DMS53 treated with DMSO at 0.1 percent for 48 hours (cell line): ENCODE results near the gene VWC2.
A peak's percentile ranks its signal among the peaks of the same experiment; 100 is the strongest.

Experiments
- DNase-seq: peaks from one replicate; lab custom pipeline; 2025; ENCODE audit not compliant: unreplicated experiment; lab: John Stamatoyannopoulos, UW

Gene VWC2

DNA sequence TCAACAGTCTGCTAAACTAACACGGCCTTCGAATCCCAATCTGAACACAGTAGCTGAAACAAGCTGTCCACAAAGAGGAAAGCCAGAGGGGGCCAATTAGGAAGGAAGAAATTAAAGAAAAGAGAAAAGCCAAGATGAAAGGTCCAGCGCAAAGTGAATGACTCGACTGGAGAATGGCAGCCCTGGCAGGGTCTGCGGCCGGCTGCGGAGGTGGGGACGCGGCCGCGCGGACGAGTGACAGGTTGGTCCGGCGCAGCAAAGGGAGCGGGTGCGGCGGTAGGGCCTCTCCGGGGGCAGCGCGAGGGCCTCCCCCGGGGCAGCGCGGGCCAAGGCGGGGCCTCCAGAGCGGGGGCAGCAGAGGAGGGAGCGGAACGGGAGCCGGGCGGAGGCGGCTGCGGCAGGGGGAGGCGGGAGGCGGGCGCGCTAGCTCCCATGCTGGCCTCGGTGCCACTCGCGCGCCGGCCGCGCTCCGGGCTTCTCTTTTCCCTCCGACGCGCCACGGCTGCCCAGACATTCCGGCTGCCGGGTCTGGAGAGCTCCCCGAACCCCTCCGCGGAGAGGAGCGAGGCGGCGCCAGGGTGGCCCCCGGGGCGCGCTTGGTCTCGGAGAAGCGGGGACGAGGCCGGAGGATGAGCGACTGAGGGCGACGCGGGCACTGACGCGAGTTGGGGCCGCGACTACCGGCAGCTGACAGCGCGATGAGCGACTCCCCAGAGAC, at the start of gene VWC2:
VWC2 (plus strand) TSS at position 421 of the 718 bp plus-strand sequence. CDS start 1,798 bp downstream, outside the sequence.
- DNase-seq = no peak

DNA sequence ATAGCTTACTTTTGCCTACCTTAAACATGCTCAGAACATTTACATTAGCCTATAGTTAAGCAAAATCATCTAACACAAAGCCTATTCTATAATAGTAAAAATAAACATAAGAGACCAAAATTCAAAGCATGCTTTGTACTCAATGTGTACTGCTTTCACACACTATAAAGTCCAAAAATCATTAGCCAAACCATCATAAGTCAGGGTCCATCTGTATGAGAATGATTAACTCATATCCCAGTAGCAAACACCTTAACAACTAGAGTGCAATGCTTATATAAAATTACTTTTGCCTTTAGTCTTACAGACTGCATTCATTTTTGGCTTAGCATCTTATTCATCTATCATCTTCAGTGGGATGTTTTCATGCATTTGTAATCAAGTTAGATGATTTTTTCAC, 49.4 kb upstream of the VWC2 start:
- no peak for DNase-seq

- DNase-seq = no peak
These were observed 41.6 kb upstream of the VWC2 start for GRCh38 chr7:49731836-49732235.

GRCh38 chr7:49762666-49763065, 10.8 kb upstream of the VWC2 start:
- DNase-seq = no peak

DNA sequence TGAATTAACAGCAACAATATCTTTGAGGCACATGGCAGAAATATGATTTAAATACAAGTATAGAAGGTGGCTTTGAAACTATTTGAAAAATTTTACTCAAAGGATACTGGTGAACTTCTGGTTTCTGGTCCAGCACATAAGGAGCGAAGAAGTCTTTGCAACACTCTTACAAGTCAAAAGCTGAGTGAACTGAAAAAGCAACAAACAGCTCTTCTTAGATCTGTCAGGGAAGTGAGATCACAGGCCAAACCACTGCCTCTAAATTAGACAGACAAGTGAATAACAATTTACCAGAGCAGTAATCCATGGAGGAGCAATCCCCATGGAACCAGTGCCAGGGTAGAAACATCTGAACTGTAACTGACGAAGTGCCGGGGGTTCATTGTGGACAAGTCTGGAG, 9.6 kb upstream of the VWC2 start:
- DNase-seq = no peak

DNA sequence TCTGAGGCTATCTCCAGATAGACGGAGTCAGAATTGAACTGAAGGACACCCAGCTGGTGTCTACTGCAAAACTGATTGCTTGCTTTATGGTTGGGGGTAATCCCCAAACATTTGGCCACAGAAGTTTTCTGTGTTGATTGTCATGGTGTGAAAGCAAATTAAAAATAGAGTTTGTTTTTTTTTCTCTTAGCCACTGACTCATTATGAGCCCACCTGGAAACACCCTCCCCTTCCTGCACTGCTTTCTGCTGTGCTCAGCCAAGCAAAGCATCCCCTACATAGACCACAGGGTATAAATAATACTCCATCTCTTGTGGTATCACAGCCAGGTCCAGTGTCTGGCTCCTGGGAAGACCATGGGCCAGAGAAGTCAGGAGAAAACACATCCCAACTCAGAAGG, 6.5 kb upstream of the VWC2 start:
- no peak for DNase-seq

- DNase-seq = no peak
These were observed 5.7 kb upstream of the VWC2 start for GRCh38 chr7:49767719-49768118.

GRCh38 chr7:49768254-49768653, 5.2 kb upstream of the VWC2 start:
- no peak for DNase-seq

GRCh38 chr7:49768835-49769234, 4.6 kb upstream of the VWC2 start:
- no peak for DNase-seq

GRCh38 chr7:49769285-49769857, 4.1 kb upstream of the VWC2 start:
- DNase-seq = no peak

GRCh38 chr7:49770838-49771237, 2.6 kb upstream of the VWC2 start:
- DNase-seq = no peak

DNA sequence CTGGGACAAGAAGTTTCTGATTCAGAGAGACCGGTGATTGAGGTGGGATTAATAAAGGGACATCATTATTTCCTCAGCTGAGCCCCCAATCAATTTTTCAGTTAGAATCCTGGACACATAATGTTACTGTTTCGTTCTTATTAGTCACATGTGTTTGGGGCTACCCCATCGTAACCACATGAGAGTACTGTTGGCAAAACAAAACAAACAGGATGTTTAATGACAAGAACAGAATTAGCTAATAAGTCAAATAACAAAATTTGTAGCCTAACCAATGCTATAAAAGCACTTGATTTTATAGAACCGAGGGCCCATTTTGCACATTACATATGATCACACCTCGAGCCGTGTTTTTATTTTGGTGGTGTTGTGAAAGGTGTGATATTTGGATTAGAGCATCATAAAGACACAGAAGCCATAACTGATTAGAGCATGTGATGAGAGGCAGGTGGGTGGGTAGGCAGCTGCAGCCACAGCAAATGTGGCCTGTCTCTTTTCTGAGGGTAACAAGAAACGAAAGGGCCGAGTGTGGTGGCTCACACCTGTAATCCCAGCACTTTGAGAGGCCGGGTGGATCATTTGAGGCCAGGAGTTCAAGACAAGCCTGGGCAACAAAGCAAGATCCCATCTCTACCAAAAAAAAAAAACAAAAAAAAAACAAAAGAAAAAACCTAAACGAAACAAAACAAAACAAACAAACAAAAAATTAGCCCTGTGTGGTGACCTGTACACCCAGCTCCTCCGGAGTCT, 1.8 kb upstream of the VWC2 start:
- DNase-seq = no peak

DNA sequence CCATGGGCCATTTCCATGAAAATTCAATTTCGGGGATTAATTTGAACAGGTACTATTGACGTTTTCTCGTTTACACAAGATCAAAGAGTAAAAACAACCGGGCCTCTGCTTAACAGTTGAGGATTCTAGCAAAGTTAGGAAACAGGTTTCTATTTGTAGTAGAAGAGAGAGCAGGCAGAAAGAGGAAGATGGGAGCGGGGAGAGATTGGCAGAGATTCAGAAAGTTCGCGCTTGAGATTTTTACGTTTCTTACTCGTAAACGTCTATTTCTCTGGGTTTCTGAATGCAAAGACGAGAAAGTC, 571 bp upstream of the VWC2 start:
- no peak for DNase-seq

GRCh38 chr7:49773936-49774458, 559 bp downstream of the VWC2 start:
- DNase-seq = no peak

DNA sequence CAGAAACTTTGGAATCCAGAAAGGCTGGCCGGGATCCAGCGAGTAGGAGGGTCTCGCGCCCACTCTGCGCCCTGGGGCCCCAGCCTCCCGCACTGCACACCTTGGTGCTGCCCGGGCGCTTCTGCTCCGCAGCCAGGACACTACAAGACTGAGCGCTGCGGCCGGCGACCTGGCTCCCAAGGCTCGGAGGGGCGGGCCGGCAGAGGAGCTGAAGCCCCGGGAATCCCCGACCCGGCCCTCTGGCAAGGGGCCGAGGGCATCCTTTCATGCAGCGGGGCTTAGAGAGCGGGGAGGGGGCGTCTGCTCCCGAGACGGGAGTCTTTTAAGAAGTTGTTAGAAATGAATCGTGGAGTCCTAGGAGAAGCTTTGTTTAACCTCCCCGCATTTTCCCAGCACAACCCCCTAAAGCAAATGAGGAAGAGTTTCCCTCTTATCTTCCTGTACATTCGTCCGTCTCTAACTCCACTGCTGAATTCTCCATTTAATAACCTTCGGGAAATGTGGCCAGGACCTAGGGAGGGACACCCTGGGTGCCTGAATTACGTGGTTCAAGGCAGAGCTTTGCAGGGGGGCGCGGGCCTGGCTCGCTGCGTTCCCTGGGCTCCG, 1.1 kb downstream of the VWC2 start:
- DNase-seq = peak; percentile 23

DNA sequence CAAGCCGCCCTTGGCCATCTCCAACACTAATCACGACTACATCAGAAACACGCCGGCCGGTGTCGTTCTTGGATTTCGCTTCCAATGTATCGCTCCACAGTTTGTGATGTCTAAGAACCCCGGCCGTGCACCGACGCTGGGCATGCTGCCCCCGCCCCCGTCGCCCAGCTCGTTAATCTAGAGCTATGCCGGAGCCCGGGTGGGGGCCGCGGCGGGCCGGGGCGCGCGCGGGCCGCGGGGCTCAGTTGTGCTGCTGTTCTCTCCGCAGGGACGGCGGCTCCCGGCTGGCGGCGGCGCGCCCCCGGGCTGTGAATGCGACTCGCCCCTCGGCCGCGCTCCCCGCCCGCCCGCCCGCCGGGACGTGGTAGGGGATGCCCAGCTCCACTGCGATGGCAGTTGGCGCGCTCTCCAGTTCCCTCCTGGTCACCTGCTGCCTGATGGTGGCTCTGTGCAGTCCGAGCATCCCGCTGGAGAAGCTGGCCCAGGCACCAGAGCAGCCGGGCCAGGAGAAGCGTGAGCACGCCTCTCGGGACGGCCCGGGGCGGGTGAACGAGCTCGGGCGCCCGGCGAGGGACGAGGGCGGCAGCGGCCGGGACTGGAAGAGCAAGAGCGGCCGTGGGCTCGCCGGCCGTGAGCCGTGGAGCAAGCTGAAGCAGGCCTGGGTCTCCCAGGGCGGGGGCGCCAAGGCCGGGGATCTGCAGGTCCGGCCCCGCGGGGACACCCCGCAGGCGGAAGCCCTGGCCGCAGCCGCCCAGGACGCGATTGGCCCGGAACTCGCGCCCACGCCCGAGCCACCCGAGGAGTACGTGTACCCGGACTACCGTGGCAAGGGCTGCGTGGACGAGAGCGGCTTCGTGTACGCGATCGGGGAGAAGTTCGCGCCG, 1.9 kb downstream of the VWC2 start:
- no peak for DNase-seq

GRCh38 chr7:49775949-49776443, 2.6 kb downstream of the VWC2 start:
- DNase-seq = no peak

GRCh38 chr7:49776994-49777393, 3.6 kb downstream of the VWC2 start:
- DNase-seq = peak; percentile 29

- no peak for DNase-seq
These were observed 5.4 kb downstream of the VWC2 start for GRCh38 chr7:49778731-49779270.

DNA sequence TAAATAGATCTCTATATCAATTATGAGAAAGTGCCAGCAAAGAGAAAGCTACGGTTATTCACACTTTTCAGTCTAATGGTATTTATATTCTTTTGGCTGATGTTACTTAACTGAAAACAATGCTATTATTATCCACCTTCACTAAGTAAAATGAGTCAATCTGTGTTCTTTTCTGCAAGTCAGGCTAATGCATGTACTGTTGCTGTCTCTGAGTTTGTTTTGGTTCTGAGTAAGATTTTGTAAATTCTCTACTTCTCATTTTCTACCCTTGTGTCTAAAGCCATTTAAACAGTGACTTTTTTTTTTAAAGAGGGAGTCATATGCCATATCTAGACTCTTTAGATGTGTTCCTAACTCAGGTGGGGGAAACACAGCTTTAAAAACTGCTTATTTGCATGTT, 7.5 kb downstream of the VWC2 start:
- DNase-seq = no peak
